Kidney tubule cell (primary cell): ENCODE measurements around the gene B3GAT3.
"Not testable (repeated sequence)": the region's sequence is repeated elsewhere in the genome, so short reads cannot be mapped to it uniquely, and the experiment has no call there.

Experiments used
- DNase-seq: peaks from one replicate; pipeline ENCODE4 v3.0.0-alpha.2; 2018; ENCODE audit warnings: low spot score

Gene B3GAT3

GRCh38 chr11:62645946-62646824 lies 24.4 kb upstream of the B3GAT3 start, which contains the start of gene GANAB:
TSS of gene GANAB (minus strand) at chr11:62646613. CDS start at chr11:62646599, 14 bp downstream.
- peak; percentile 97 for DNase-seq

GRCh38 chr11:62645671-62645945 lies 23.8 kb upstream of the B3GAT3 start:
- peak; percentile 7 for DNase-seq

- no peak for DNase-seq
These were observed 22.4 kb upstream of the B3GAT3 start for GRCh38 chr11:62644220-62644619.

GRCh38 chr11:62632492-62632891 lies 10.7 kb upstream of the B3GAT3 start:
- DNase-seq: no peak

GRCh38 chr11:62627713-62628112 lies 5.9 kb upstream of the B3GAT3 start:
- DNase-seq: no peak

GRCh38 chr11:62622476-62623089 lies 797 bp upstream of the B3GAT3 start:
- no peak for DNase-seq

GRCh38 chr11:62621027-62621566 lies 689 bp downstream of the B3GAT3 start:
- no peak for DNase-seq

GRCh38 chr11:62616957-62617356 lies 4.8 kb downstream of the B3GAT3 start:
- DNase-seq: not testable (repeated sequence)

- DNase-seq: no peak
These were observed 6.3 kb downstream of the B3GAT3 start for GRCh38 chr11:62615521-62615920.

GRCh38 chr11:62614275-62614674 lies 7.5 kb downstream of the B3GAT3 start:
- DNase-seq: peak; percentile 78

- no peak for DNase-seq
These were observed 8.5 kb downstream of the B3GAT3 start for GRCh38 chr11:62613291-62613778.

GRCh38 chr11:62612366-62613290 lies 9.2 kb downstream of the B3GAT3 start, which contains the start of the genes EML3 and ROM1:
TSS of gene EML3 (minus strand) at chr11:62612775. CDS start at chr11:62612457, 318 bp downstream.
TSS of gene ROM1 (plus strand) at chr11:62613257. CDS start at chr11:62613282, 25 bp downstream.
- DNase-seq: peak; percentile 83

- peak; percentile 46 for DNase-seq
These were observed 10.0 kb downstream of the B3GAT3 start for GRCh38 chr11:62611705-62612365.

GRCh38 chr11:62610814-62611704 lies 10.7 kb downstream of the B3GAT3 start:
- DNase-seq: no peak

GRCh38 chr11:62610403-62610802 lies 11.4 kb downstream of the B3GAT3 start:
- no peak for DNase-seq

- no peak for DNase-seq
These were observed 13.0 kb downstream of the B3GAT3 start for GRCh38 chr11:62608776-62609175.

- DNase-seq: no peak
These were observed 14.1 kb downstream of the B3GAT3 start for GRCh38 chr11:62607714-62608113.

GRCh38 chr11:62605902-62606301 lies 15.9 kb downstream of the B3GAT3 start:
- DNase-seq: no peak

- no peak for DNase-seq
These were observed 16.3 kb downstream of the B3GAT3 start for GRCh38 chr11:62605467-62605866.

- no peak for DNase-seq
These were observed 17.2 kb downstream of the B3GAT3 start for GRCh38 chr11:62604460-62605120.
